ENCODE results near the gene GRWD1.

GRWD1 gene

DNA sequence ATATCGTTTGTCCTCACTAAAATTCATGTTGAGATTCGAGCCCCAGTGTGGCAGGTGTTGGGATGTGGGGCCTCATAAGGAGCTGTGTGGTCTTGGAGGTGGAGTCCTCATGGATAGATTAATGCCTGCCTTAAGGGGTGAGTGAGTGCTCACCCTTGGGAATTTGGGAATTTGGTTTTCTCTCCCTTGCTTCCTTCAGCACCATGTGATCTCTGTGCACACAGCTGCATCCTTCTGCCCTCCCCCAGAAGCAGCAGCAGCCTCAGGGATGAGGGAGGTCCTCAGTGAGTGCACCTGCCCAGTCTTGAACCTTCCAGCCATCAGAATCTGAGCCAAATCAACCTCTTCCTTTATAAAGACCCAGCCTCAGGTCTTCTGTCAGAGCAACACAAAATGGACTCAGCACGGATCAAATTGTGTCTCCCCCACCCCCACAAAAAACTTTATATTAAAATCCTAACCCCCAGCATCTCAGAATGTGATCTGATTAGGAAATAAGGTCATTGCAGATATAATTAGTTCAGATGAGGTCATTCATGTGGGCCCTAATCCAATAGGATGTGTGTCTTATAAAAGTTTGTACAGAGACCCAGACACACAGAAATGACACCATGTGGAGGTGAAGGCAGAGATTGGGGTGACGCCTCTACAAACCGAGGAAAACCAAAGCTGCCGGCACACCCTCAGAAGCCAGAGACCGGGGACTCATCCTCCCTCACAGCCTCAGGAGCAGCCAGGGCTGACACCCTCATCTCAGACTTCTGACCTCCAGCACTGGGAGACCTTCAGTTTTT lies 36.3 kb downstream of the GRWD1 start (continued):
- TF ChIP-seq, protein P1, sequence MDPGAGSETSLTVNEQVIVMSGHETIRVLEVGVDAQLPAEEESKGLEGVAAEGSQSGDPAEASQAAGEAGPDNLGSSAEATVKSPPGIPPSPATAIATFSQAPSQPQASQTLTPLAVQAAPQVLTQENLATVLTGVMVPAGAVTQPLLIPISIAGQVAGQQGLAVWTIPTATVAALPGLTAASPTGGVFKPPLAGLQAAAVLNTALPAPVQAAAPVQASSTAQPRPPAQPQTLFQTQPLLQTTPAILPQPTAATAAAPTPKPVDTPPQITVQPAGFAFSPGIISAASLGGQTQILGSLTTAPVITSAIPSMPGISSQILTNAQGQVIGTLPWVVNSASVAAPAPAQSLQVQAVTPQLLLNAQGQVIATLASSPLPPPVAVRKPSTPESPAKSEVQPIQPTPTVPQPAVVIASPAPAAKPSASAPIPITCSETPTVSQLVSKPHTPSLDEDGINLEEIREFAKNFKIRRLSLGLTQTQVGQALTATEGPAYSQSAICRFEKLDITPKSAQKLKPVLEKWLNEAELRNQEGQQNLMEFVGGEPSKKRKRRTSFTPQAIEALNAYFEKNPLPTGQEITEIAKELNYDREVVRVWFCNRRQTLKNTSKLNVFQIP (CRISPR knock-in tag; IDR thresholded peaks at IDR 0.05; ENCODE audit: borderline replicate concordance, low read depth), result no peak
- TF ChIP-seq ZFP30 (CRISPR knock-in tag; IDR thresholded peaks at IDR 0.05), result no peak

DNA sequence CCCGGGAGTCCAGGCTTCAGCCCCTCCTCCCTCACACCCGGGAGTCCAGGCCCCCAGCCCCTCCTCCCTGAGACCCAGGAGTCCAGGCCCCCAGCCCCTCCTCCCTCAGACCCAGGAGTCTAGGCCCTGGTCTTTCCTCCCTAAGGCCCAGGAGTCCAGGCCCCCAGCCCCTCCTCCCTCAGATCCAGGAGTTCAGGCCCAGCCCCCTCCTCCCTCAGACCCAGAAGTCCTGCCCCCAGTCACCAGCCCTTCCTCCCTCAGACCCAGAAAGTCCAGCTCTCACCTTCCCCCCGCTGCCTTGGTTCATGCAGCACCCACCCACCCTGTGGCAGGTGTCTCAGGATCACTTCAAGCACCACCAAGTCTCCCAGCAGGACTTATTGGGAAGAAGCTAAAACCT lies 37.5 kb downstream of the GRWD1 start:
- no peak for TF ChIP-seq ARNTL (CRISPR knock-in tag; IDR thresholded peaks at IDR 0.05; ENCODE audit: borderline replicate concordance, low read depth)
- TF ChIP-seq ZFP3 (CRISPR knock-in tag; IDR thresholded peaks at IDR 0.05), result no peak
- TF ChIP-seq, protein P2, sequence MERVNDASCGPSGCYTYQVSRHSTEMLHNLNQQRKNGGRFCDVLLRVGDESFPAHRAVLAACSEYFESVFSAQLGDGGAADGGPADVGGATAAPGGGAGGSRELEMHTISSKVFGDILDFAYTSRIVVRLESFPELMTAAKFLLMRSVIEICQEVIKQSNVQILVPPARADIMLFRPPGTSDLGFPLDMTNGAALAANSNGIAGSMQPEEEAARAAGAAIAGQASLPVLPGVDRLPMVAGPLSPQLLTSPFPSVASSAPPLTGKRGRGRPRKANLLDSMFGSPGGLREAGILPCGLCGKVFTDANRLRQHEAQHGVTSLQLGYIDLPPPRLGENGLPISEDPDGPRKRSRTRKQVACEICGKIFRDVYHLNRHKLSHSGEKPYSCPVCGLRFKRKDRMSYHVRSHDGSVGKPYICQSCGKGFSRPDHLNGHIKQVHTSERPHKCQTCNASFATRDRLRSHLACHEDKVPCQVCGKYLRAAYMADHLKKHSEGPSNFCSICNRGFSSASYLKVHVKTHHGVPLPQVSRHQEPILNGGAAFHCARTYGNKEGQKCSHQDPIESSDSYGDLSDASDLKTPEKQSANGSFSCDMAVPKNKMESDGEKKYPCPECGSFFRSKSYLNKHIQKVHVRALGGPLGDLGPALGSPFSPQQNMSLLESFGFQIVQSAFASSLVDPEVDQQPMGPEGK (CRISPR knock-in tag; IDR thresholded peaks at IDR 0.05; ENCODE audit: borderline replicate concordance), result no peak
- no peak for TF ChIP-seq CSDC2 (CRISPR knock-in tag; IDR thresholded peaks at IDR 0.05)
- no peak for TF ChIP-seq ZNF565 (CRISPR knock-in tag; conservative IDR thresholded peaks at IDR 0.05; ENCODE audit: low read depth)
- TF ChIP-seq, protein P3, sequence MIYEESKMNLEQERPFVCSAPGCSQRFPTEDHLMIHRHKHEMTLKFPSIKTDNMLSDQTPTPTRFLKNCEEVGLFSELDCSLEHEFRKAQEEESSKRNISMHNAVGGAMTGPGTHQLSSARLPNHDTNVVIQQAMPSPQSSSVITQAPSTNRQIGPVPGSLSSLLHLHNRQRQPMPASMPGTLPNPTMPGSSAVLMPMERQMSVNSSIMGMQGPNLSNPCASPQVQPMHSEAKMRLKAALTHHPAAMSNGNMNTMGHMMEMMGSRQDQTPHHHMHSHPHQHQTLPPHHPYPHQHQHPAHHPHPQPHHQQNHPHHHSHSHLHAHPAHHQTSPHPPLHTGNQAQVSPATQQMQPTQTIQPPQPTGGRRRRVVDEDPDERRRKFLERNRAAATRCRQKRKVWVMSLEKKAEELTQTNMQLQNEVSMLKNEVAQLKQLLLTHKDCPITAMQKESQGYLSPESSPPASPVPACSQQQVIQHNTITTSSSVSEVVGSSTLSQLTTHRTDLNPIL (CRISPR knock-in tag; IDR thresholded peaks at IDR 0.05; ENCODE audit: low read depth), result no peak
- TF ChIP-seq BACH2 (CRISPR knock-in tag; IDR thresholded peaks at IDR 0.05; ENCODE audit: borderline replicate concordance), result no peak
- TF ChIP-seq ZC3H10 (CRISPR knock-in tag; IDR thresholded peaks at IDR 0.05), result no peak
- no peak for TF ChIP-seq OSR1 (CRISPR knock-in tag; IDR thresholded peaks at IDR 0.05)
- no peak for TF ChIP-seq ZNF70 (CRISPR knock-in tag; IDR thresholded peaks at IDR 0.05)
- TF ChIP-seq TCF4 (CRISPR knock-in tag; IDR thresholded peaks at IDR 0.05; ENCODE audit: borderline replicate concordance), result no peak
- no peak for TF ChIP-seq ZFP30 (CRISPR knock-in tag; IDR thresholded peaks at IDR 0.05)
- no peak for TF ChIP-seq PPARA (CRISPR knock-in tag; IDR thresholded peaks at IDR 0.05; ENCODE audit: borderline replicate concordance)
- TF ChIP-seq, protein P1 (CRISPR knock-in tag; IDR thresholded peaks at IDR 0.05; ENCODE audit: borderline replicate concordance, low read depth), result no peak
- TF ChIP-seq, protein P4, sequence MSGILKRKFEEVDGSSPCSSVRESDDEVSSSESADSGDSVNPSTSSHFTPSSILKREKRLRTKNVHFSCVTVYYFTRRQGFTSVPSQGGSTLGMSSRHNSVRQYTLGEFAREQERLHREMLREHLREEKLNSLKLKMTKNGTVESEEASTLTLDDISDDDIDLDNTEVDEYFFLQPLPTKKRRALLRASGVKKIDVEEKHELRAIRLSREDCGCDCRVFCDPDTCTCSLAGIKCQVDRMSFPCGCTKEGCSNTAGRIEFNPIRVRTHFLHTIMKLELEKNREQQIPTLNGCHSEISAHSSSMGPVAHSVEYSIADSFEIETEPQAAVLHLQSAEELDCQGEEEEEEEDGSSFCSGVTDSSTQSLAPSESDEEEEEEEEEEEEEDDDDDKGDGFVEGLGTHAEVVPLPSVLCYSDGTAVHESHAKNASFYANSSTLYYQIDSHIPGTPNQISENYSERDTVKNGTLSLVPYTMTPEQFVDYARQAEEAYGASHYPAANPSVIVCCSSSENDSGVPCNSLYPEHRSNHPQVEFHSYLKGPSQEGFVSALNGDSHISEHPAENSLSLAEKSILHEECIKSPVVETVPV (CRISPR knock-in tag; IDR thresholded peaks at IDR 0.05), result no peak
- TF ChIP-seq, protein P5, sequence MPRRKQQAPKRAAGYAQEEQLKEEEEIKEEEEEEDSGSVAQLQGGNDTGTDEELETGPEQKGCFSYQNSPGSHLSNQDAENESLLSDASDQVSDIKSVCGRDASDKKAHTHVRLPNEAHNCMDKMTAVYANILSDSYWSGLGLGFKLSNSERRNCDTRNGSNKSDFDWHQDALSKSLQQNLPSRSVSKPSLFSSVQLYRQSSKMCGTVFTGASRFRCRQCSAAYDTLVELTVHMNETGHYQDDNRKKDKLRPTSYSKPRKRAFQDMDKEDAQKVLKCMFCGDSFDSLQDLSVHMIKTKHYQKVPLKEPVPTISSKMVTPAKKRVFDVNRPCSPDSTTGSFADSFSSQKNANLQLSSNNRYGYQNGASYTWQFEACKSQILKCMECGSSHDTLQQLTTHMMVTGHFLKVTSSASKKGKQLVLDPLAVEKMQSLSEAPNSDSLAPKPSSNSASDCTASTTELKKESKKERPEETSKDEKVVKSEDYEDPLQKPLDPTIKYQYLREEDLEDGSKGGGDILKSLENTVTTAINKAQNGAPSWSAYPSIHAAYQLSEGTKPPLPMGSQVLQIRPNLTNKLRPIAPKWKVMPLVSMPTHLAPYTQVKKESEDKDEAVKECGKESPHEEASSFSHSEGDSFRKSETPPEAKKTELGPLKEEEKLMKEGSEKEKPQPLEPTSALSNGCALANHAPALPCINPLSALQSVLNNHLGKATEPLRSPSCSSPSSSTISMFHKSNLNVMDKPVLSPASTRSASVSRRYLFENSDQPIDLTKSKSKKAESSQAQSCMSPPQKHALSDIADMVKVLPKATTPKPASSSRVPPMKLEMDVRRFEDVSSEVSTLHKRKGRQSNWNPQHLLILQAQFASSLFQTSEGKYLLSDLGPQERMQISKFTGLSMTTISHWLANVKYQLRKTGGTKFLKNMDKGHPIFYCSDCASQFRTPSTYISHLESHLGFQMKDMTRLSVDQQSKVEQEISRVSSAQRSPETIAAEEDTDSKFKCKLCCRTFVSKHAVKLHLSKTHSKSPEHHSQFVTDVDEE (CRISPR knock-in tag; IDR thresholded peaks at IDR 0.05), result no peak
- TF ChIP-seq ESRRG (CRISPR knock-in tag; IDR thresholded peaks at IDR 0.05), result no peak
- TF ChIP-seq ISL1 (CRISPR knock-in tag; IDR thresholded peaks at IDR 0.05), result no peak
- TF ChIP-seq GLIS3 (CRISPR knock-in tag; IDR thresholded peaks at IDR 0.05), result no peak
- TF ChIP-seq SNAI2 (CRISPR knock-in tag; IDR thresholded peaks at IDR 0.05), result no peak
- ATAC-seq, result no peak

Measured in SK-N-SH treated with all-trans-retinoic acid at 6 μM for 48 hours (cell line).